H1 (cell line): ENCODE results near the gene TGM1. TPM values are rescaled to one million over a fixed set of nuclear protein-coding genes. Genes with fewer than 3 reads are reported as not detected.

Source experiments
- SP1 ChIP-seq: IDR thresholded peaks from 2 replicates; pipeline ENCODE4 v1.6.1; 2011; ENCODE audit warnings: low read depth, low read length
- polyA plus RNA-seq, 7 experiments: library from polyadenylated mRNA; depleted of rRNA in 3 of 7; stranded (reverse) in 5 of 7; unstranded in 2 of 7; fragments of >200 nt in 5 of 7; fragments of 200-250 nt in 2 of 7; gene quantifications; 1 replicate in 5 of 7; 2 replicates in 1 of 7; 4 replicates in 1 of 7; pipeline versions ENCODE4 v1.2.1 to v1.2.3, GENCODE V29; 2011 to 2013; ENCODE audit warnings: missing spikeins in 2 of 7, mixed read lengths in 2 of 7
- total RNA-seq: library from RNA; stranded (reverse); fragmentation: NEBNext Ultra II Directional; extraction: Animal tissue kit (Norgen Biotek cat#: 25700); gene quantifications from 2 replicates; pipeline ENCODE4 v1.2.1, GENCODE V29; 2021
- TF ChIP-seq, protein P1 (sequence below): IDR thresholded peaks from 2 replicates; pipeline ENCODE4 v1.6.1; 2012; ENCODE audit warnings: inconsistent platforms

Gene TGM1
- total and polyA plus RNA-seq, 2 of the 8 experiments (the other 6 are each of a cell fraction or from before 2014, with no cell fraction given) = 1.8 to 2.2 TPM

DNA sequence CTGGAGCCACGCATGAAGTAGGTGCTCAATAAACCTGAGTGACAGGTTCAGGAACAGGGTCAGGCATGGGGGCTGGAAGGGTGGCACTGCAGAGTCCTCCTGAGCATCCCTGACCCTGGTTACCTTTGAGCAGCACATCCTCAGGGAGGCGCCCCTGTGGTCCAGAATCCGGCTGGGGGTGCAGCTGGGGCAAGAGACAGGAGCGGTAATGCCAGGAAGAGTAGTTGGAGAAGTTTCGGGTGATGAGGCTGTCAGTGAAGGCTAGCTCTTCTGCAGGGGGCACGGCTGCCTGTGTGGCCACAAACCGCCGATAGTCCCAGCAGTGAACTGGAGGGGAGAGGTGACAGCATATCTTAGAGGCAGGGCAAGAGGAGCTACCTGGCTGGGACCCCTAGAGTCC, 6.4 kb upstream of the TGM1 start (continued):
- TF ChIP-seq SP1 = no peak
- TF ChIP-seq, protein P1, sequence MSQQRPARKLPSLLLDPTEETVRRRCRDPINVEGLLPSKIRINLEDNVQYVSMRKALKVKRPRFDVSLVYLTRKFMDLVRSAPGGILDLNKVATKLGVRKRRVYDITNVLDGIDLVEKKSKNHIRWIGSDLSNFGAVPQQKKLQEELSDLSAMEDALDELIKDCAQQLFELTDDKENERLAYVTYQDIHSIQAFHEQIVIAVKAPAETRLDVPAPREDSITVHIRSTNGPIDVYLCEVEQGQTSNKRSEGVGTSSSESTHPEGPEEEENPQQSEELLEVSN = no peak
